ENCODE measurements around the gene URB1.
"Not testable (repeated sequence)": the region's sequence is repeated elsewhere in the genome, so short reads cannot be mapped to it uniquely, and the experiment has no call there.

URB1 gene

GRCh38 chr21:32282992-32283391 is 109.8 kb downstream of the URB1 start:
- DNase-seq (ENCODE audit: low read depth): no peak

- DNase-seq (ENCODE audit: low read depth): no peak
Measured at GRCh38 chr21:32281531-32281930, 111.3 kb downstream of the URB1 start.

- no peak for DNase-seq (ENCODE audit: low read depth)
Measured at GRCh38 chr21:32279377-32279680, 113.5 kb downstream of the URB1 start.

GRCh38 chr21:32278518-32279376 is 114.1 kb downstream of the URB1 start, which contains the start of gene MIS18A:
TSS of gene MIS18A (minus strand) at chr21:32279049. CDS start at chr21:32279014, 35 bp downstream.
- peak; percentile 98 for DNase-seq (ENCODE audit: low read depth)

GRCh38 chr21:32278103-32278502 is 114.7 kb downstream of the URB1 start:
- DNase-seq (ENCODE audit: low read depth): no peak

- no peak for DNase-seq (ENCODE audit: low read depth)
Measured at GRCh38 chr21:32276671-32277070, 116.1 kb downstream of the URB1 start.

- DNase-seq (ENCODE audit: low read depth): no peak
Measured at GRCh38 chr21:32270748-32271147, 122.1 kb downstream of the URB1 start.

- not testable (repeated sequence) for DNase-seq (ENCODE audit: low read depth)
Measured at GRCh38 chr21:32265321-32265720, 127.5 kb downstream of the URB1 start.

GRCh38 chr21:32261929-32262328 is 130.9 kb downstream of the URB1 start:
- DNase-seq (ENCODE audit: low read depth): no peak
